ENCODE measurements around the gene CHFR. TPM values are rescaled to one million over a fixed set of nuclear protein-coding genes. Genes with fewer than 3 reads are reported as not detected.

The CHFR gene
- total RNA-seq, 1 experiment from 2014 or later: 53.3 TPM

DNA sequence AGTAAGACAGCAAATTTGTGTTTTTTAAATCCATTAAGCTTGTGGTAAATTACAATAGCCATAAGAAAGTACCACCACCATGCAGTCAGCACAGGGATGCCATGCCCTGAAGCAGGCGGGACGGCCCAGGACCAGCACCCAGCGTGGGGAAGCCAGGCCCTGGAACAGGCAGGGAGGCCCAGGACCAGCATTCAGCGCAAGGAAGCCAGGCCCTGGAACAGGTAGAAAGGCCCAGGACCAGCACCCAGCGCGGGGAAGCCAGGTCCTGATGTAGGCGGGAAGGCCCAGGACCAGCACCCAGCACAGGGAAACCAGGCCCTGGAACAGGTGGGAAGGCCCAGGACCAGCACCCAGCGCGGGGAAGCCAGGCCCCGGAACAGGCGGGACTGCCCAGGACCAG is 13.2 kb downstream of the CHFR start:
- Histone ChIP-seq H4K8ac (replicated peaks; ENCODE audit: insufficient read length, low read depth, low read length) (no peak overlapping the region), H4K91ac (ENCODE audit: insufficient read length, low read depth, low read length) (no peak overlapping the region)

More for the DNA sequence above, 13.2 kb downstream of the CHFR start:
- Histone ChIP-seq H3K18ac (ENCODE audit: insufficient read length, low read depth, low read length) (no peak overlapping the region), H3K27me3 (ENCODE audit: insufficient read depth, low read length) (no peaks in the 10 kb centered on the region), H3K4ac (ENCODE audit: low read depth, low read length) (no peak overlapping the region), H3K4me2 (ENCODE audit: insufficient read depth, insufficient read length, low read length) (no peak overlapping the region), H4K20me1 (ENCODE audit: control insufficient read depth, insufficient read depth, insufficient read length) (no peaks in the 10 kb centered on the region), H2BK15ac (ENCODE audit: low read depth, low read length) (no peak overlapping the region), H3K9me3 (ENCODE audit: control insufficient read depth, low read depth, low read length) (no peaks in the 10 kb centered on the region), H3T11ph (ENCODE audit: low read length) (no peak overlapping the region), H3K23me2 (ENCODE audit: insufficient read length, low read depth, low read length, poor library complexity, severe bottlenecking) (no peaks in the 10 kb centered on the region), H3K27ac (ENCODE audit: insufficient read length, low read depth, low read length) (no peak overlapping the region), H2BK20ac (ENCODE audit: low read depth, low read length, poor library complexity, severe bottlenecking) (no peak overlapping the region), H3K23ac (ENCODE audit: insufficient read length, low read depth, low read length) (no peak overlapping the region), H3K14ac (ENCODE audit: insufficient read depth, low read length) (no peak overlapping the region; the same call in 1 of the 2 replicates), H3K4me1 (ENCODE audit: insufficient read depth, low read length) (no peaks in the 10 kb centered on the region), H2AK5ac (ENCODE audit: insufficient read length, low read length) (no peak overlapping the region), H2BK120ac (ENCODE audit: low read depth, low read length, poor library complexity, severe bottlenecking) (no peak overlapping the region), H3K79me1 (ENCODE audit: insufficient read depth, low read depth, low read length, poor library complexity, severe bottlenecking) (no peaks in the 10 kb centered on the region), H3K79me2 (ENCODE audit: insufficient read depth, low read length) (no peaks in the 10 kb centered on the region), H3K56ac (ENCODE audit: insufficient read length, low read depth, low read length) (no peak overlapping the region), H2AFZ (ENCODE audit: low read length) (no peak overlapping the region), H2BK5ac (ENCODE audit: insufficient read length, low read length) (no peak overlapping the region), H3K9ac (ENCODE audit: extremely low read depth, insufficient read length, low read length) (no peak overlapping the region), H4K5ac (ENCODE audit: insufficient read length, low read depth, low read length) (no peak overlapping the region), H2BK12ac (ENCODE audit: insufficient read length, low read depth, low read length) (no peak overlapping the region)
- Mint-ChIP-seq H3K27ac (no peak overlapping the region), H3K9me3 (no peaks in the 10 kb centered on the region), H3K27me3 (ENCODE audit: low read depth) (no peaks in the 10 kb centered on the region), H3K4me3 (no peak overlapping the region), H3K4me1 (no peaks in the 10 kb centered on the region), H3K36me3 (ENCODE audit: insufficient read depth in 1 of 3, low read depth in 3 of 3) (peaks cover 22 to 65% (median 39%) of the 10 kb centered on the region in 3 experiments; a peak in 6 of 7 replicates)
- DNase-seq: no peak
- WGBS (ENCODE audit: extremely low coverage, insufficient read length, low lambda C conversion rate): no CpG with 5 or more reads among the region's 11 CpGs
- TF ChIP-seq, protein P1, sequence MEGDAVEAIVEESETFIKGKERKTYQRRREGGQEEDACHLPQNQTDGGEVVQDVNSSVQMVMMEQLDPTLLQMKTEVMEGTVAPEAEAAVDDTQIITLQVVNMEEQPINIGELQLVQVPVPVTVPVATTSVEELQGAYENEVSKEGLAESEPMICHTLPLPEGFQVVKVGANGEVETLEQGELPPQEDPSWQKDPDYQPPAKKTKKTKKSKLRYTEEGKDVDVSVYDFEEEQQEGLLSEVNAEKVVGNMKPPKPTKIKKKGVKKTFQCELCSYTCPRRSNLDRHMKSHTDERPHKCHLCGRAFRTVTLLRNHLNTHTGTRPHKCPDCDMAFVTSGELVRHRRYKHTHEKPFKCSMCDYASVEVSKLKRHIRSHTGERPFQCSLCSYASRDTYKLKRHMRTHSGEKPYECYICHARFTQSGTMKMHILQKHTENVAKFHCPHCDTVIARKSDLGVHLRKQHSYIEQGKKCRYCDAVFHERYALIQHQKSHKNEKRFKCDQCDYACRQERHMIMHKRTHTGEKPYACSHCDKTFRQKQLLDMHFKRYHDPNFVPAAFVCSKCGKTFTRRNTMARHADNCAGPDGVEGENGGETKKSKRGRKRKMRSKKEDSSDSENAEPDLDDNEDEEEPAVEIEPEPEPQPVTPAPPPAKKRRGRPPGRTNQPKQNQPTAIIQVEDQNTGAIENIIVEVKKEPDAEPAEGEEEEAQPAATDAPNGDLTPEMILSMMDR (conservative IDR thresholded peaks at IDR 0.05): no peak

Data from H9 (cell line).